OCI-LY3 (cell line): ENCODE results near the gene BCL2L14.
A peak's percentile ranks its signal among the peaks of the same experiment; 100 is the strongest.
"Not testable (repeated sequence)": the region's sequence is repeated elsewhere in the genome, so short reads cannot be mapped to it uniquely, and the experiment has no call there.

Experiments used
- H2AFZ ChIP-seq: fragments of 200-600, 300-600 bp; shearing (Covaris generic); 2 replicates; pipeline ENCODE4 v1.6.0; 2014; ENCODE audit warnings: antibody characterized with exemption, low read depth, low read length
- H3K27ac ChIP-seq: fragments of 200-600, 300-600 bp; sonication (generic); 2 replicates; pipeline ENCODE4 v1.5.1; 2014; ENCODE audit warnings: mild to moderate bottlenecking, low read length, moderate library complexity, mixed read lengths
- H3K27me3 ChIP-seq: fragments of 200-600, 300-600 bp; sonication (generic); 2 replicates; pipeline ENCODE4 v1.6.1; 2014; ENCODE audit warnings: low read depth, low read length, mixed read lengths
- H3K36me3 ChIP-seq: fragments of 200-600, 300-600 bp; sonication (generic); replicated peaks from 2 replicates; pipeline ENCODE3; 2014; ENCODE audit warnings: low read depth, low read length, mixed read lengths
- H3K4me1 ChIP-seq: fragments of 300-600, 200-600 bp; sonication (generic); 2 replicates; pipeline ENCODE4 v1.6.1; 2014; ENCODE audit warnings: low read length, mixed read lengths
- H3K4me2 ChIP-seq: fragments of 200-600, 300-600 bp; sonication (generic); 2 replicates; pipeline ENCODE4 v1.6.1; 2014; ENCODE audit warnings: low read length, mixed read lengths
- H3K4me3 ChIP-seq: fragments of 300-600, 200-600 bp; sonication (generic); 2 replicates; pipeline ENCODE4 v1.5.1; 2014; ENCODE audit warnings: antibody characterized with exemption, mild to moderate bottlenecking, low read length, moderate library complexity
- H3K79me2 ChIP-seq: fragments of 300-600, 200-600 bp; shearing (Covaris generic); 2 replicates; pipeline ENCODE4 v1.6.1; 2014; ENCODE audit warnings: mild to moderate bottlenecking, low read length, mixed read lengths
- H3K9ac ChIP-seq: fragments of 300-600, 200-600 bp; shearing (Covaris generic); 2 replicates; pipeline ENCODE4 v1.6.0; 2014; ENCODE audit warnings: mild to moderate bottlenecking, low read length, moderate library complexity
- H3K9me3 ChIP-seq: fragments of 200-600, 300-600 bp; shearing (Covaris generic); 2 replicates; pipeline ENCODE4 v1.6.1; 2014; ENCODE audit warnings: low read length, mixed read lengths; ENCODE audit not compliant: insufficient read depth
- H4K20me1 ChIP-seq: fragments of 200-600, 300-600 bp; sonication (generic); 2 replicates; pipeline ENCODE4 v1.6.1; 2016; ENCODE audit warnings: low read length, mixed read lengths; ENCODE audit not compliant: insufficient read depth
- EZH2phosphoT487 ChIP-seq: fragments of 200-600 bp; shearing (Covaris generic); IDR thresholded peaks from 2 replicates; pipeline ENCODE4 v1.6.1; 2018; ENCODE audit warnings: antibody characterized with exemption, mixed run types, low read depth
- TF ChIP-seq, protein P1 (sequence below): fragments of 200-600, 300-600 bp; sonication (generic); IDR thresholded peaks from 2 replicates; pipeline ENCODE4 v1.5.1; 2014; ENCODE audit warnings: antibody characterized with exemption, low read length, low read depth

BCL2L14 gene

DNA sequence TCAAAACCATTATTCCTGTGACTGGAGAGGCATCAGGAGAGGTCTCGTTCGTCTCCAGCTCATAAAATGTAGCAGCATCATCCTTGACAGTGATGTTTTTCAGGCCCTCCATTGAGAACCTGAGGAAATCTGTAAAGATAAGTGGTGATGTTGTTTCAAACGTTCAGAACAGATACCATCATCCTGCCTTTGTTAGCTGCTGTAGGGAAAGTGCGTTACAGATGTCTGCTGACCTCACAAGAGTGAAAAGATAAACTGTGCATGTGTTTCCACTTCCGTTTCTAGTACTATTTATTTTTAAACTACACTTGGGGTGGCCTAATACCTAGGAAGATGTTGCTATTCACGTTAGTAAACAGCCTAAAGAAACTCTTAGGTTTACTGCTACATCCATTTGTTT is 28.4 kb downstream of the BCL2L14 start:
- H3K4me3 ChIP-seq = no peak overlapping the region
- H3K79me2 ChIP-seq = no peaks in the 10 kb centered on the region
- H3K4me1 ChIP-seq = no peaks in the 10 kb centered on the region
- no peak overlapping the region for H3K27ac ChIP-seq
- no peak overlapping the region for H3K9ac ChIP-seq
- peaks cover 6% of the 10 kb centered on the region for H3K36me3 ChIP-seq
- no peaks in the 10 kb centered on the region for H3K9me3 ChIP-seq
- H3K4me2 ChIP-seq = no peak overlapping the region
- TF ChIP-seq EZH2phosphoT487 = no peak
- TF ChIP-seq, protein P1, sequence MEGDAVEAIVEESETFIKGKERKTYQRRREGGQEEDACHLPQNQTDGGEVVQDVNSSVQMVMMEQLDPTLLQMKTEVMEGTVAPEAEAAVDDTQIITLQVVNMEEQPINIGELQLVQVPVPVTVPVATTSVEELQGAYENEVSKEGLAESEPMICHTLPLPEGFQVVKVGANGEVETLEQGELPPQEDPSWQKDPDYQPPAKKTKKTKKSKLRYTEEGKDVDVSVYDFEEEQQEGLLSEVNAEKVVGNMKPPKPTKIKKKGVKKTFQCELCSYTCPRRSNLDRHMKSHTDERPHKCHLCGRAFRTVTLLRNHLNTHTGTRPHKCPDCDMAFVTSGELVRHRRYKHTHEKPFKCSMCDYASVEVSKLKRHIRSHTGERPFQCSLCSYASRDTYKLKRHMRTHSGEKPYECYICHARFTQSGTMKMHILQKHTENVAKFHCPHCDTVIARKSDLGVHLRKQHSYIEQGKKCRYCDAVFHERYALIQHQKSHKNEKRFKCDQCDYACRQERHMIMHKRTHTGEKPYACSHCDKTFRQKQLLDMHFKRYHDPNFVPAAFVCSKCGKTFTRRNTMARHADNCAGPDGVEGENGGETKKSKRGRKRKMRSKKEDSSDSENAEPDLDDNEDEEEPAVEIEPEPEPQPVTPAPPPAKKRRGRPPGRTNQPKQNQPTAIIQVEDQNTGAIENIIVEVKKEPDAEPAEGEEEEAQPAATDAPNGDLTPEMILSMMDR = no peak
- H2AFZ ChIP-seq = no peak overlapping the region
- no peaks in the 10 kb centered on the region for H3K27me3 ChIP-seq
- no peaks in the 10 kb centered on the region for H4K20me1 ChIP-seq

DNA sequence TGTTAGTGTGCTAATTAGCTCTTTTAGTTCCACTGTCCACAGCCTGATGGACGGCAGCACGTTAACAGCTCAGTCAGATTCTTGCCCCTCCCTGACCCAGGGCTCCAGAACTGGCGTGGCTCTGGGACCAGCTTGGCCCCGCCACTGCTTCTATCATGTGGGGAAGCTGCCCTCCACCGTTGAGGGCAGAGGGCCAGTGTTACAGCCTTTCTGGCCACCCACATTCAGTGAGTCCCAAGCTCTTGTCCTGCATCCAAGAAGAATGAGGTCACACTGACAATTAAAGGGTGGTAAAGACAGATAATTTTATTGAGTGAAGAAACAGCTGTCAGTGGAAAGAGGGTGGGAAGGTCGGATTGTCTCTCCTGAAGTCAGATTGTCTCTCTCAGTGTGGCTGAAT is 36.9 kb downstream of the BCL2L14 start:
- no peak overlapping the region for H2AFZ ChIP-seq
- peaks cover 6% of the 10 kb centered on the region; the same call in 1 of the 2 replicates for H3K9me3 ChIP-seq
- peaks cover 15% of the 10 kb centered on the region for H3K36me3 ChIP-seq
- no peaks in the 10 kb centered on the region for H3K27me3 ChIP-seq
- H3K27ac ChIP-seq = no peak overlapping the region
- no peak overlapping the region for H3K4me2 ChIP-seq
- no peak for TF ChIP-seq EZH2phosphoT487
- TF ChIP-seq, protein P1 = no peak
- no peaks in the 10 kb centered on the region for H4K20me1 ChIP-seq
- H3K4me1 ChIP-seq = no peaks in the 10 kb centered on the region
- H3K79me2 ChIP-seq = no peaks in the 10 kb centered on the region
- no peak overlapping the region for H3K4me3 ChIP-seq
- no peak overlapping the region for H3K9ac ChIP-seq

DNA sequence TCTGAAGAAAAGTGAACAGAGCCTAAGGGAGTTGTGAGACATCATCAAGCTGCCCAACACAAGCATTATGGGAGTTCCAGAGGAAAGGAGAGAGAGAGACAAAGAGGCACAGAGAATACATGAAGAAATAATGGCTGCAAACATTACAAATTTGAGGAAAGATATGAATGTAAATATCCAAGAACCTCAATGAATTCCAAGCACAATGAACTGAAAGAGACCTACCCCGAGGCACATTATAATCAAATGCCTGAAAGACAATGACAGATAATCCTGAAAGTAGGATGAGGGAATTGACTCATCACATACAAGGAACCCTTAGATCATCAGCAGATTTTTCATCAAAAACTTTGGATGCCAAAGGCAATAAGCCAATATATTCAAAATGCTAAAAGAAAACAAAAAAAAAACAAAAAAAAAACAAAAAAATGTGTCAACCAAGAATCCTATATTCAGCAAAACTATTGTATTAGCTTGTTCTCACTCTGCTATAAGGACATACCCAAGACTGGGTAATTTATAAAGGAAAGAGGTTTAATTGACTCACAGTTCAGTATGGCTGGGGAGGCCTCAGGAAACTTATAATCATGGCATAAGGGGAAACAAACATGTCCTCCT is 37.8 kb downstream of the BCL2L14 start:
- Histone ChIP-seq H3K4me1 (no peaks in the 10 kb centered on the region), H3K4me2 (no peak overlapping the region), H3K79me2 (no peaks in the 10 kb centered on the region), H3K27me3 (no peaks in the 10 kb centered on the region), H3K36me3 (peaks cover 14% of the 10 kb centered on the region), H4K20me1 (no peaks in the 10 kb centered on the region), H3K9ac (no peak overlapping the region), H3K9me3 (peaks cover 6% of the 10 kb centered on the region; the same call in 1 of the 2 replicates), H3K27ac (no peak overlapping the region), H2AFZ (no peak overlapping the region), H3K4me3 (no peak overlapping the region)
- no peak for TF ChIP-seq EZH2phosphoT487
- TF ChIP-seq, protein P1 = no peak

- H3K4me3 ChIP-seq = peak overlapping the region; percentile 42; the same call in 1 of the 2 replicates
- H2AFZ ChIP-seq, H3K4me2 ChIP-seq: not testable (repeated sequence)
Observed at GRCh38 chr12:12110923-12111555, 40.3 kb downstream of the BCL2L14 start.

More at GRCh38 chr12:12110923-12111555, 40.3 kb downstream of the BCL2L14 start:
- not testable (repeated sequence) for H3K27me3 ChIP-seq, H3K9ac ChIP-seq, H4K20me1 ChIP-seq, H3K4me1 ChIP-seq, H3K9me3 ChIP-seq, H3K79me2 ChIP-seq, H3K27ac ChIP-seq, H3K36me3 ChIP-seq
